Endothelial cell of umbilical vein (primary cell): ENCODE results near the gene MZT2B. TPM values are rescaled to one million over a fixed set of nuclear protein-coding genes. Genes with fewer than 3 reads are reported as not detected.
"Not testable (repeated sequence)": the region's sequence is repeated elsewhere in the genome, so short reads cannot be mapped to it uniquely, and the experiment has no call there.

Experiments
- BruUV-seq: library from RNA; stranded (reverse); fragments of 400-500 nt; replicated peaks from 2 replicates; lab custom pipeline; 2021; lab: Mats Ljungman, UMichigan
- CTCF ChIA-PET: fragments of 300-600, 350-600 bp; sonication (Branson Sonifier 250); formaldehyde crosslinking; loops from one replicate; lab custom pipeline; 2021; ENCODE audit warnings: antibody characterized with exemption, inconsistent platforms; lab: Charles Lee
- POLR2A ChIA-PET: fragments of 300-600, 350-600 bp; sonication (Branson Sonifier 250); formaldehyde crosslinking; loops from one replicate; lab custom pipeline; 2021; ENCODE audit warnings: antibody characterized with exemption, inconsistent platforms; lab: Charles Lee
- DNase-seq: peaks from one replicate; pipeline ENCODE4 v3.0.0-alpha.2; 2011; ENCODE audit warnings: low read depth, low spot score
- FAIRE-seq: peaks from 2 replicates; lab custom pipeline; 2011; peaks lifted over from hg19 to GRCh38; lab: Jason Lieb, UNC
- H2AFZ ChIP-seq: 2 replicates; pipeline ENCODE4 v1.6.0; 2012; ENCODE audit warnings: low read depth, low read length, control low read depth, inconsistent platforms
- H3K27ac ChIP-seq: 2 replicates; pipeline ENCODE4 v1.5.1; 2011; ENCODE audit warnings: low read depth, mild to moderate bottlenecking, control low read depth, low read length, moderate library complexity; ENCODE audit not compliant: insufficient read depth
- H3K27me3 ChIP-seq, 2 experiments: 2 replicates each; pipeline versions ENCODE4 v1.6.0 to v1.6.1; 2011; ENCODE audit warnings: low read length in 2 of 2, mixed read lengths in 1 of 2; ENCODE audit not compliant: control insufficient read depth in 2 of 2, insufficient read depth in 2 of 2
- H3K36me3 ChIP-seq, 2 experiments: 2 replicates in 1 of 2; 3 replicates in 1 of 2; pipeline ENCODE4 v1.5.1; 2011; ENCODE audit warnings: low read length in 2 of 2, mild to moderate bottlenecking in 1 of 2, moderate library complexity in 1 of 2; ENCODE audit not compliant: control insufficient read depth in 2 of 2, insufficient read depth in 2 of 2; ENCODE audit errors: extremely low read depth in 1 of 2
- H3K4me1 ChIP-seq: 3 replicates; pipeline ENCODE4 v1.5.1; 2011; ENCODE audit warnings: mild to moderate bottlenecking, low read length; ENCODE audit not compliant: control insufficient read depth, insufficient read depth; ENCODE audit errors: extremely low read depth
- H3K4me2 ChIP-seq: 2 replicates; pipeline ENCODE4 v1.6.1; 2011; ENCODE audit warnings: low read length, control low read depth, mixed read lengths; ENCODE audit not compliant: insufficient read depth
- H3K4me3 ChIP-seq, 3 experiments: fragments of 200-600 bp in 1 of 3; sonication (generic), shearing (Covaris generic) in 1 of 3; replicated peaks in 1 of 3; 2 replicates each; pipeline ENCODE4 v1.5.1; 2011 to 2016; ENCODE audit warnings: control low read depth in 3 of 3, low read length in 3 of 3, mild to moderate bottlenecking in 2 of 3, inconsistent platforms in 1 of 3, low read depth in 1 of 3, moderate library complexity in 1 of 3; ENCODE audit not compliant: insufficient read depth in 1 of 3
- H3K79me2 ChIP-seq: 2 replicates; pipeline ENCODE4 v1.6.0; 2012; ENCODE audit warnings: low read length, inconsistent platforms; ENCODE audit not compliant: control insufficient read depth, insufficient read depth
- H3K9ac ChIP-seq: replicated peaks from 2 replicates; pipeline ENCODE3; 2011; ENCODE audit warnings: low read length, control low read depth; ENCODE audit not compliant: insufficient read depth; ENCODE audit errors: extremely low read depth
- H3K9me1 ChIP-seq: replicated peaks from 3 replicates; pipeline ENCODE4 v1.6.0; 2011; ENCODE audit warnings: mild to moderate bottlenecking, low read length; ENCODE audit not compliant: control insufficient read depth, insufficient read depth; ENCODE audit errors: extremely low read depth
- H3K9me3 ChIP-seq: replicated peaks from 2 replicates; pipeline ENCODE4 v1.5.1; 2012; ENCODE audit warnings: low read length, inconsistent platforms; ENCODE audit not compliant: control insufficient read depth, insufficient read depth
- H4K20me1 ChIP-seq: replicated peaks from 2 replicates; pipeline ENCODE3; 2011; ENCODE audit warnings: mild to moderate bottlenecking, low read length; ENCODE audit not compliant: control insufficient read depth, insufficient read depth; ENCODE audit errors: extremely low read depth
- dilution Hi-C: fragments of 300-500 bp; cut with MboI; formaldehyde crosslinking; loops from one replicate; pipeline ENCODE4 v1.15.0; 2019; ENCODE audit warnings: low sequenced_read_pairs; ENCODE audit not compliant: extremely low pct_ligation_motif_present
- intact Hi-C: fragments of 100-400 bp; cut with micrococcal nuclease; formaldehyde crosslinking; loops from one replicate; pipeline ENCODE4 v1.10.0; 2022
- polyA plus RNA-seq, 4 experiments: library from polyadenylated mRNA; depleted of rRNA in 3 of 4; stranded (reverse) in 3 of 4; unstranded in 1 of 4; fragments of >200 nt; gene quantifications; 2 replicates each; pipeline versions ENCODE4 v1.2.1 to v1.2.3, GENCODE V29; 2011 to 2012; ENCODE audit warnings: missing spikeins in 1 of 4
- total RNA-seq: library from RNA; stranded (reverse); gene quantifications from 2 replicates; pipeline ENCODE4 v1.2.3, GENCODE V29; 2021

MZT2B gene
- total and polyA plus RNA-seq, 2 donors (not counting 3 experiments of a cell fraction or from before 2014, with no cell fraction given), result 182 to 337 TPM

- not testable (repeated sequence) for FAIRE-seq
Measured at GRCh38 chr2:130193824-130194223, 11.8 kb downstream of the MZT2B start.

DNA sequence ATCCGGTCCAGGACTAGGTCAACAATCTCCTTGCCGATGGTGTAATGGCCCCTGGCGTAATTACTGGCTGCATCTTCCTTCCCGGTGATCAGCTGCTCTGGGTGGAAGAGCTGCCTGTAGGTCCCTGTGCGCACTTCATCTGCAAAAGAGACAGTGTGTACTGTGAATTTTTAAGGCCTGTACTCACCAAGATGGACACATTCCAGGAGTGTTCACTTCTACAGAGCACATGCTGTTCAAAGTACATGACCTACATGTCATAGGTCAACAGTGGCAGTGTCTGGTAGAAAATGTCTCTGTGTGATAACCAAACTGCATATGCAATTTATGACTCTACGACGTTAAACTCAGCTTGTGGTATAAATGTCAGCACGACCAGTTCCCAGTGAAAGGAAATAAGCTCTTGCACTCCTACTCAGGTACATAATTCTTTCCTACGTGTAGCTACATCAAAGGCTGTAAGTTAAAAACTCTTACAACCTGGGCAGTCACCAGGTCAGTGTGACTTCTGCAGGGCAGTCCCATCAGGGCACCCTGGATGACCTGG, 13.1 kb downstream of the MZT2B start:
- H3K27me3 ChIP-seq, H3K79me2 ChIP-seq, H2AFZ ChIP-seq, POLR2A ChIA-PET, H3K4me3 ChIP-seq, DNase-seq, intact Hi-C loops, H3K4me1 ChIP-seq, dilution Hi-C loops, H3K36me3 ChIP-seq, H3K9ac ChIP-seq, H3K27ac ChIP-seq, H3K4me2 ChIP-seq, CTCF ChIA-PET, FAIRE-seq, H3K9me1 ChIP-seq, H4K20me1 ChIP-seq, BruUV-seq, H3K9me3 ChIP-seq: not testable (repeated sequence)

More at GRCh38 chr2:130193824-130194223, 11.8 kb downstream of the MZT2B start:
- H2AFZ ChIP-seq, dilution Hi-C loops, H3K27ac ChIP-seq, H3K4me2 ChIP-seq, H3K36me3 ChIP-seq, DNase-seq, H3K4me1 ChIP-seq, CTCF ChIA-PET, H3K27me3 ChIP-seq, H3K79me2 ChIP-seq, POLR2A ChIA-PET, H3K9ac ChIP-seq, H3K9me1 ChIP-seq, H4K20me1 ChIP-seq, BruUV-seq, intact Hi-C loops, H3K4me3 ChIP-seq, H3K9me3 ChIP-seq: not testable (repeated sequence)

DNA sequence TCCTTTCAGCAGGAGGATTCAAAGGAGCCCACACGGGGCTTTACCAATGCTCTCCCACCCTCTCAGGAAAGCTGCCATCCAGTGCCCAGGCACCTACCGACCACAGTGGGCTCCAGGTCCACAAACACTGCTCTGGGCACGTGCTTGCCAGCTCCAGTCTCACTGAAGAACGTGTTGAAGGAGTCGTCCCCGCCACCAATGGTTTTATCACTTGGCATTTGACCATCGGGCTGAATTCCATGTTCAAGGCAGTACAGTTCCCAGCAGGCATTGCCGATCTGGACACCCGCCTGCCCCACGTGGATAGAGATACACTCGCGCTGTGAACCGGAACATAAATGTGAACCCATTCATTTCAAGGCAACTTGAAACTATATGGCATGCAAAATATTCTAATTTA, 14.0 kb downstream of the MZT2B start:
- H4K20me1 ChIP-seq, H3K79me2 ChIP-seq, H2AFZ ChIP-seq, H3K9me1 ChIP-seq, H3K27me3 ChIP-seq, FAIRE-seq, H3K9me3 ChIP-seq, H3K4me2 ChIP-seq, H3K27ac ChIP-seq, BruUV-seq, H3K4me3 ChIP-seq, H3K9ac ChIP-seq, DNase-seq, dilution Hi-C loops, CTCF ChIA-PET, intact Hi-C loops, POLR2A ChIA-PET, H3K4me1 ChIP-seq, H3K36me3 ChIP-seq: not testable (repeated sequence)
